ENCODE data around the gene MADD. TPM values are rescaled to one million over a fixed set of nuclear protein-coding genes. Genes with fewer than 3 reads are reported as not detected.

The MADD gene
- total and polyA plus RNA-seq, 2 donors (not counting 3 experiments of a cell fraction or from before 2014, with no cell fraction given) = 35.3 to 36.8 TPM

GRCh38 chr11:47350315-47350714 is 80.4 kb downstream of the MADD start:
- ChIA-PET CTCF (interaction anchor here (1.1 to 1.5 kb wide), 2 partner anchors 130 to 171 kb away, joined by 3 read pairs; no protein-coding TSS in a partner anchor), POLR2A (no interaction called here)
- Histone ChIP-seq H3K9me3 (replicated peaks; ENCODE audit: control insufficient read depth, insufficient read depth, low read length) (no peaks in the 10 kb centered on the region), H2AFZ (ENCODE audit: low read depth, low read length) (no peak overlapping the region), H4K20me1 (replicated peaks; ENCODE audit: control insufficient read depth, extremely low read depth, insufficient read depth, low read length) (no peaks in the 10 kb centered on the region), H3K36me3 (ENCODE audit: control insufficient read depth in 2 of 2, extremely low read depth in 1 of 2, insufficient read depth in 2 of 2, low read length in 2 of 2) (no peaks in the 10 kb centered on the region), H3K4me1 (ENCODE audit: control insufficient read depth, extremely low read depth, insufficient read depth, low read length) (no peaks in the 10 kb centered on the region), H3K27me3 (ENCODE audit: control insufficient read depth in 2 of 2, insufficient read depth in 2 of 2, low read length in 2 of 2) (no peaks in the 10 kb centered on the region), H3K79me2 (ENCODE audit: control insufficient read depth, insufficient read depth, low read length) (no peaks in the 10 kb centered on the region), H3K9ac (replicated peaks; ENCODE audit: extremely low read depth, insufficient read depth, low read length) (no peak overlapping the region), H3K4me3 (replicated peaks in 1 of 3; ENCODE audit: insufficient read depth in 1 of 3, low read depth in 1 of 3, low read length in 3 of 3) (no peak overlapping the region), H3K9me1 (replicated peaks; ENCODE audit: control insufficient read depth, extremely low read depth, insufficient read depth, low read length) (no peaks in the 10 kb centered on the region), H3K4me2 (ENCODE audit: insufficient read depth, low read length) (no peak overlapping the region), H3K27ac (ENCODE audit: insufficient read depth, low read depth, low read length) (no peak overlapping the region)
- dilution Hi-C loops (cut with MboI; ENCODE audit: extremely low pct_ligation_motif_present, low sequenced_read_pairs) = no loop called here
- DNase-seq (ENCODE audit: low read depth, low spot score) = no peak
- BruUV-seq (replicated peaks) = no TSS peak
- FAIRE-seq = no peak
- TF ChIP-seq POLR2AphosphoS5 (IDR thresholded peaks at IDR 0.05; ENCODE audit: insufficient read depth, low read depth, low read length) (no peak), FOS (IDR thresholded peaks at IDR 0.05; ENCODE audit: borderline replicate concordance, insufficient read depth, low read length) (no peak), GATA2 (IDR thresholded peaks at IDR 0.05; ENCODE audit: insufficient read depth, insufficient read length, low read depth, low read length) (no peak), MYC (IDR thresholded peaks at IDR 0.05; ENCODE audit: low read depth, low read length) (no peak), EZH2 (IDR thresholded peaks at IDR 0.05; ENCODE audit: borderline replicate concordance, low read depth, low read length, severe bottlenecking) (no peak), JUN (IDR thresholded peaks at IDR 0.05; ENCODE audit: borderline replicate concordance, insufficient read depth, insufficient read length, low read depth) (no peak), POLR2A (IDR thresholded peaks at IDR 0.05; ENCODE audit: low read depth, low read length) (no peak)
- TF ChIP-seq, protein P1, sequence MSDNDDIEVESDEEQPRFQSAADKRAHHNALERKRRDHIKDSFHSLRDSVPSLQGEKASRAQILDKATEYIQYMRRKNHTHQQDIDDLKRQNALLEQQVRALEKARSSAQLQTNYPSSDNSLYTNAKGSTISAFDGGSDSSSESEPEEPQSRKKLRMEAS (IDR thresholded peaks at IDR 0.05; ENCODE audit: insufficient read depth, insufficient read length) = no peak
- TF ChIP-seq, protein P2, sequence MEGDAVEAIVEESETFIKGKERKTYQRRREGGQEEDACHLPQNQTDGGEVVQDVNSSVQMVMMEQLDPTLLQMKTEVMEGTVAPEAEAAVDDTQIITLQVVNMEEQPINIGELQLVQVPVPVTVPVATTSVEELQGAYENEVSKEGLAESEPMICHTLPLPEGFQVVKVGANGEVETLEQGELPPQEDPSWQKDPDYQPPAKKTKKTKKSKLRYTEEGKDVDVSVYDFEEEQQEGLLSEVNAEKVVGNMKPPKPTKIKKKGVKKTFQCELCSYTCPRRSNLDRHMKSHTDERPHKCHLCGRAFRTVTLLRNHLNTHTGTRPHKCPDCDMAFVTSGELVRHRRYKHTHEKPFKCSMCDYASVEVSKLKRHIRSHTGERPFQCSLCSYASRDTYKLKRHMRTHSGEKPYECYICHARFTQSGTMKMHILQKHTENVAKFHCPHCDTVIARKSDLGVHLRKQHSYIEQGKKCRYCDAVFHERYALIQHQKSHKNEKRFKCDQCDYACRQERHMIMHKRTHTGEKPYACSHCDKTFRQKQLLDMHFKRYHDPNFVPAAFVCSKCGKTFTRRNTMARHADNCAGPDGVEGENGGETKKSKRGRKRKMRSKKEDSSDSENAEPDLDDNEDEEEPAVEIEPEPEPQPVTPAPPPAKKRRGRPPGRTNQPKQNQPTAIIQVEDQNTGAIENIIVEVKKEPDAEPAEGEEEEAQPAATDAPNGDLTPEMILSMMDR (IDR thresholded peaks at IDR 0.05; ENCODE audit: extremely low read depth in 1 of 2, insufficient read depth in 1 of 2, low read depth in 1 of 2, low read length in 2 of 2) = no peak
- intact Hi-C loops (cut with micrococcal nuclease) = no loop called here

All from endothelial cell of umbilical vein (primary cell).